ENCODE data around the gene CLCN2.

CLCN2 gene

DNA sequence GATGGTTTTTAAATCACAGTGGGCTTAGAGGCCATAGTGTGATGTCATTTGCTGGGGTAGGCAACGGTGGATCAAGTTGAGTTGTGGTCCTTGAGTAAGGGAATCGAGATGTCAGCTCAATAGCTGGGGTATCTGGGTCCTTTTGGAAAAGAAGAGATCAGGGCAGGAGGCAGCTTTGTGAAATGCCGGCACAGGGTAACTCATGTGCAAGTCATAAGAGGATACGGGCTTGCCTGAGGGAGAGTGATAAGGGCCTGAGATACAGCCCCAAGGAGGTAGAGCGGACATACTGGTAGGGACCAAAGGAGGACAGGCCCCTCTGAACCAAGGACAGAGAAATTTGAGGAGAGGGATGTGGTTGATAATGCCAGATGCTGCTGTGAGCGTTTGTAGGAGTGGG lies 28.2 kb downstream of the CLCN2 start:
- Histone ChIP-seq H3K27ac (ENCODE audit: low read depth, low read length) (no peak overlapping the region), H3K27me3 (ENCODE audit: control insufficient read depth, insufficient read depth, low read length) (no peaks in the 10 kb centered on the region), H3K4me3 (ENCODE audit: low read depth, low read length) (no peak overlapping the region), H3K36me3 (ENCODE audit: control insufficient read depth, insufficient read depth, low read length) (peaks cover 68% of the 10 kb centered on the region), H3K9ac (ENCODE audit: low read depth, low read length) (no peak overlapping the region), H3K9me3 (ENCODE audit: control insufficient read depth, insufficient read depth, low read length) (no peaks in the 10 kb centered on the region), H3K4me1 (ENCODE audit: control insufficient read depth, insufficient read depth, low read length) (peaks cover 19% of the 10 kb centered on the region)

DNA sequence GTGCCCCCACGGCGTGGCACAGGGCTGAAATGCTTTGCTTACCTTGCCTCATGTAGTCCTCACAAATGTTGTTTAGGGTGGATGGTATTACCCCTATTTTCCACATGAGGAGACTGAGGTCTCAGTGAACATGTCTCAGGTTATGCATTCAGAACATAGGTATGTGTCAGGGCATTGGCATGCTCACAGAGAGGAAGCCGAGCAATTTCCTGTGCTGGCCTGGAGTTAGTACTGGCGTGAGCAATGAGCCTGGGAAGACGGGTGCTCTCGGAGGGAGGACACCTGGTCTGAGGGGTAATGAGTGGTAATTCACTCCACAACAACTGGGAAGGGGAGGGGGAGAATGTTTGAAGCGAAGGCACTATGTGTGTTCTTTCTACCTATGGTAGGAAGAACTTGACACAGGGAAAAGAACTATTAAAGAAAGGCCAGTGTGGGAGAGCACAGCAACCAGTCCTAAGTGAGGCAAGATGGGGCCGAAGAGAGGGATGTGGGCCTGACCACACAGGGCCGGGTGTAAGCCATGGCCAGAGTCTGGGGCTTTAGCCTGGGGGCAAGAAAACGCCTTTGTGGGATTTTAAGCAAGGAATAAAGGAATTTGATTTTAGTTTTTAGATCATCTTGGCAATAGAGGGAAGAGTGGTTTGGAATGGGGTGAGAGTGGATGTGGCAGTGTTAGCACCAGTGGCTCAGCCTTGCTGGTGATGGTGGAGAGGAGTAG lies 28.9 kb downstream of the CLCN2 start:
- H3K4me1 ChIP-seq (ENCODE audit: control insufficient read depth, insufficient read depth, low read length): peaks cover 13% of the 10 kb centered on the region; the same call in 1 of the 2 replicates
- H3K4me3 ChIP-seq (ENCODE audit: low read depth, low read length): no peak overlapping the region
- peaks cover 75% of the 10 kb centered on the region for H3K36me3 ChIP-seq (ENCODE audit: control insufficient read depth, insufficient read depth, low read length)
- no peak overlapping the region for H3K27ac ChIP-seq (ENCODE audit: low read depth, low read length)
- no peaks in the 10 kb centered on the region for H3K27me3 ChIP-seq (ENCODE audit: control insufficient read depth, insufficient read depth, low read length)
- no peaks in the 10 kb centered on the region for H3K9me3 ChIP-seq (ENCODE audit: control insufficient read depth, insufficient read depth, low read length)
- no peak overlapping the region for H3K9ac ChIP-seq (ENCODE audit: low read depth, low read length)

DNA sequence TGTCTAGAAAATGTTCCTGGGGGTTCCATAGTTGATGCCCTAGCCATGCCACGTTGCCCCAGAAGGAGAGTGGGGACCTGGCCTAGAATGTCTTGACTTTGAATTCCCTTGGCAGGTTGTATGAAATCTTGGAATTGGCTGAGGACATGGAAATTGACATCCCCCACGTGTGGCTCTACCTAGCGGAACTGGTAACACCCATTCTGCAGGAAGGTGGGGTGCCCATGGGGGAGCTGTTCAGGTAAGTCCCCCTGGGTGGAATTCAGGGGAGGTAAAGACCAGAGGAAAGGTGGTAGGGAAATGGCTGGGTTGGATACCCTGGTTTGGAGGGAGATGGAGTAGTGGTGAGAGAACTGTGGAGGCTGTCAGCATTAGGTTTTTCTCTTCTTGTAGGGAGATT lies 32.9 kb downstream of the CLCN2 start:
- Histone ChIP-seq H3K36me3 (ENCODE audit: control insufficient read depth, insufficient read depth, low read length) (peaks cover 98% of the 10 kb centered on the region), H3K27me3 (ENCODE audit: control insufficient read depth, insufficient read depth, low read length) (no peaks in the 10 kb centered on the region), H3K27ac (ENCODE audit: low read depth, low read length) (no peak overlapping the region), H3K9me3 (ENCODE audit: control insufficient read depth, insufficient read depth, low read length) (no peaks in the 10 kb centered on the region), H3K4me3 (ENCODE audit: low read depth, low read length) (no peak overlapping the region), H3K4me1 (ENCODE audit: control insufficient read depth, insufficient read depth, low read length) (no peaks in the 10 kb centered on the region), H3K9ac (ENCODE audit: low read depth, low read length) (no peak overlapping the region)

- peaks cover 98% of the 10 kb centered on the region for H3K36me3 ChIP-seq (ENCODE audit: control insufficient read depth, insufficient read depth, low read length)
- no peaks in the 10 kb centered on the region for H3K9me3 ChIP-seq (ENCODE audit: control insufficient read depth, insufficient read depth, low read length)
- no peaks in the 10 kb centered on the region for H3K4me1 ChIP-seq (ENCODE audit: control insufficient read depth, insufficient read depth, low read length)
- no peaks in the 10 kb centered on the region for H3K27me3 ChIP-seq (ENCODE audit: control insufficient read depth, insufficient read depth, low read length)
- H3K9ac ChIP-seq (ENCODE audit: low read depth, low read length): no peak overlapping the region
- H3K27ac ChIP-seq (ENCODE audit: low read depth, low read length): no peak overlapping the region
- H3K4me3 ChIP-seq (ENCODE audit: low read depth, low read length): no peak overlapping the region
Observed at GRCh38 chr3:184327171-184327570, 34.2 kb downstream of the CLCN2 start.

DNA sequence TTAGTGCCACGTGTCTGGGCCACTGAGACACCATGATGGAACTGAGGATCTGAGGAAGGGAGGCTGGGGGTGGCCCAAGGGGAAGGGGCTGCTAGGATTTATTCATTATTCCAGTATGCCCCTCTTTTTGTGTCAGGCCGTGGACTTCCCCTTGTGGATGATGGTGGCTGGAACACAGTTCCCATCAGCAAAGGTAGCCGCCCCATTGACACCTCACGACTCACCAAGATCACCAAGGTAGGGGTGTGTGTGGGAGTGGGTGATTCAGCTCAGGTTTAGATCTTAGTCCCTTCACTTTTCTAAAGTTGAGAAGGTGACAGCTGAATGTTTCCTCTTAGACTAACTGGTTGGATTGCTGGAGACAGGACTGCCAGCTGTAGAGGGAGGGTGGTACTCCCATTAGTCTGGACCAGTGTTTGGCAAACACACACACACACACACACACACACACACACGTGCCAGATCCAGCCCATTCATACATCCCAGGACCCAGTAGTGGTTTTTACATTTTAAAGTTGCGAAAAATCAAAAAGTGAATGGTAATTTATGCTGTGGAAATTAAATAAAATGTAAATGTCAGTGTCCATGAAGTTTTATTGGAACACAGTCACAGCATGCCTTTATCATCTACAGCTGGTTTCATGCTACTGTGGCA lies 35.6 kb downstream of the CLCN2 start:
- Histone ChIP-seq H3K27ac (ENCODE audit: low read depth, low read length) (no peak overlapping the region), H3K36me3 (ENCODE audit: control insufficient read depth, insufficient read depth, low read length) (peaks cover 98% of the 10 kb centered on the region), H3K4me3 (ENCODE audit: low read depth, low read length) (no peak overlapping the region), H3K27me3 (ENCODE audit: control insufficient read depth, insufficient read depth, low read length) (no peaks in the 10 kb centered on the region), H3K9me3 (ENCODE audit: control insufficient read depth, insufficient read depth, low read length) (no peaks in the 10 kb centered on the region), H3K4me1 (ENCODE audit: control insufficient read depth, insufficient read depth, low read length) (no peaks in the 10 kb centered on the region), H3K9ac (ENCODE audit: low read depth, low read length) (no peak overlapping the region)

DNA sequence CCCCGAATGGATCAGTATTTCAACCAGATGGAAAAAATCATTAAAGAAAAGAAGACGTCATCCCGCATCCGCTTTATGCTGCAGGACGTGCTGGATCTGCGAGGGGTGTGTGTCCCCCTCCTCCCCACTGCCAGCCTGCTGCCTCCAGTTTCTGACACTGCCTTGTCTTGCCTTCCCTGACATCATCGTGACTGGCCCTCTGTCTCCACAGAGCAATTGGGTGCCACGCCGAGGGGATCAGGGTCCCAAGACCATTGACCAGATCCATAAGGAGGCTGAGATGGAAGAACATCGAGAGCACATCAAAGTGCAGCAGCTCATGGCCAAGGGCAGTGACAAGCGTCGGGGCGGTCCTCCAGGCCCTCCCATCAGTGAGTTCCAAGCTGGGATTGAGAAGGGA lies 36.1 kb downstream of the CLCN2 start:
- H3K9ac ChIP-seq (ENCODE audit: low read depth, low read length): no peak overlapping the region
- H3K4me1 ChIP-seq (ENCODE audit: control insufficient read depth, insufficient read depth, low read length): no peaks in the 10 kb centered on the region
- H3K27me3 ChIP-seq (ENCODE audit: control insufficient read depth, insufficient read depth, low read length): no peaks in the 10 kb centered on the region
- no peak overlapping the region for H3K27ac ChIP-seq (ENCODE audit: low read depth, low read length)
- H3K36me3 ChIP-seq (ENCODE audit: control insufficient read depth, insufficient read depth, low read length): peaks cover 99% of the 10 kb centered on the region
- H3K9me3 ChIP-seq (ENCODE audit: control insufficient read depth, insufficient read depth, low read length): no peaks in the 10 kb centered on the region
- H3K4me3 ChIP-seq (ENCODE audit: low read depth, low read length): no peak overlapping the region

DNA sequence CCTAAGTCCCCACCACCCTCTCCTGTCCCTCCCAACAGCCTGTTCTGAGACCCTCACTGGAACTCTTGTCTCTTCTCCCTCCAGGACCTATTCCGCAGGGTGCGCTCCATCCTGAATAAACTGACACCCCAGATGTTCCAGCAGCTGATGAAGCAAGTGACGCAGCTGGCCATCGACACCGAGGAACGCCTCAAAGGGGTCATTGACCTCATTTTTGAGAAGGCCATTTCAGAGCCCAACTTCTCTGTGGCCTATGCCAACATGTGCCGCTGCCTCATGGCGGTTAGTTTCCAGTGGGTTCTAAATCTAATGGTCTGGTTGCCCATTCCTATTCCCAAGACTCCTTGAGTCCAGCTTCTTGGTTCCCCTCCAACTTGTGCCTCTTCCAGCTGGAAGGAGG lies 37.7 kb downstream of the CLCN2 start:
- H3K27ac ChIP-seq (ENCODE audit: low read depth, low read length): no peak overlapping the region
- no peak overlapping the region for H3K4me3 ChIP-seq (ENCODE audit: low read depth, low read length)
- no peaks in the 10 kb centered on the region for H3K4me1 ChIP-seq (ENCODE audit: control insufficient read depth, insufficient read depth, low read length)

DNA sequence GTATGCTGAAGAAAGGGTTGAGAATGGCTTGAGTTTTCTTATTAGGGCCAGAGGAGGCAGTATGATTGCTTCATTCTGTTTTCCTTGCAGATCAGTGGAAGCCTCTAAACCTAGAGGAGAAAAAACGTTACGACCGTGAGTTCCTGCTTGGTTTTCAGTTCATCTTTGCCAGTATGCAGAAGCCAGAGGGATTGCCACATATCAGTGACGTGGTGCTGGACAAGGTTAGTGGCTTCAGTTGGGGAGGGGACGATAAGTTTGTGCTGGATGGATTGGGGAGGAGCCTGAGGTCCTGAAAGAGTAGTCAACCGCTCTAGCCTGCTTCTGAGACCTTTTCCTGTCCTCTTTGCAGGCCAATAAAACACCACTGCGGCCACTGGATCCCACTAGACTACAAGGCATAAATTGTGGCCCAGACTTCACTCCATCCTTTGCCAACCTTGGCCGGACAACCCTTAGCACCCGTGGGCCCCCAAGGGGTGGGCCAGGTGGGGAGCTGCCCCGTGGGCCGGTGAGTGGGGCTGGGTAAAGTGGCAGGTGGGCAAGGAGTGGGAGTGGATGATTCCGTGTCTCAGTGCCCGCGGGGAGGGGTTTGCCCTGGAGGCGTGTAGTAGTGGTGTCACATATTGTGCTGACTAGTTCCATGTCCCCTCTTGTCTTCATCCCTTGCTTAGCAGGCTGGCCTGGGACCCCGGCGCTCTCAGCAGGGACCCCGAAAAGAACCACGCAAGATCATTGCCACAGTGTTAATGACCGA lies 38.5 kb downstream of the CLCN2 start:
- no peaks in the 10 kb centered on the region for H3K9me3 ChIP-seq (ENCODE audit: control insufficient read depth, insufficient read depth, low read length)
- no peak overlapping the region for H3K27ac ChIP-seq (ENCODE audit: low read depth, low read length)
- H3K9ac ChIP-seq (ENCODE audit: low read depth, low read length): no peak overlapping the region
- no peak overlapping the region for H3K4me3 ChIP-seq (ENCODE audit: low read depth, low read length)
- H3K27me3 ChIP-seq (ENCODE audit: control insufficient read depth, insufficient read depth, low read length): no peaks in the 10 kb centered on the region
- H3K36me3 ChIP-seq (ENCODE audit: control insufficient read depth, insufficient read depth, low read length): peaks cover 100% of the 10 kb centered on the region
- no peaks in the 10 kb centered on the region for H3K4me1 ChIP-seq (ENCODE audit: control insufficient read depth, insufficient read depth, low read length)

More for the DNA sequence above, 37.7 kb downstream of the CLCN2 start:
- Histone ChIP-seq H3K36me3 (ENCODE audit: control insufficient read depth, insufficient read depth, low read length) (peaks cover 100% of the 10 kb centered on the region), H3K27me3 (ENCODE audit: control insufficient read depth, insufficient read depth, low read length) (no peaks in the 10 kb centered on the region), H3K9me3 (ENCODE audit: control insufficient read depth, insufficient read depth, low read length) (no peaks in the 10 kb centered on the region), H3K9ac (ENCODE audit: low read depth, low read length) (no peak overlapping the region)

- no peaks in the 10 kb centered on the region for H3K27me3 ChIP-seq (ENCODE audit: control insufficient read depth, insufficient read depth, low read length)
- H3K9me3 ChIP-seq (ENCODE audit: control insufficient read depth, insufficient read depth, low read length): no peaks in the 10 kb centered on the region
- peaks cover 10% of the 10 kb centered on the region; the same call in 1 of the 2 replicates for H3K4me1 ChIP-seq (ENCODE audit: control insufficient read depth, insufficient read depth, low read length)
- no peak overlapping the region for H3K4me3 ChIP-seq (ENCODE audit: low read depth, low read length)
- no peak overlapping the region for H3K9ac ChIP-seq (ENCODE audit: low read depth, low read length)
- no peak overlapping the region for H3K27ac ChIP-seq (ENCODE audit: low read depth, low read length)
- peaks cover 100% of the 10 kb centered on the region for H3K36me3 ChIP-seq (ENCODE audit: control insufficient read depth, insufficient read depth, low read length)
Observed at GRCh38 chr3:184321666-184322065, 39.7 kb downstream of the CLCN2 start.

- Histone ChIP-seq H3K4me1 (ENCODE audit: control insufficient read depth, insufficient read depth, low read length) (peaks cover 12% of the 10 kb centered on the region; the same call in 1 of the 2 replicates), H3K4me3 (ENCODE audit: low read depth, low read length) (no peak overlapping the region), H3K9me3 (ENCODE audit: control insufficient read depth, insufficient read depth, low read length) (no peaks in the 10 kb centered on the region), H3K36me3 (ENCODE audit: control insufficient read depth, insufficient read depth, low read length) (peaks cover 89% of the 10 kb centered on the region), H3K27ac (ENCODE audit: low read depth, low read length) (no peak overlapping the region), H3K27me3 (ENCODE audit: control insufficient read depth, insufficient read depth, low read length) (no peaks in the 10 kb centered on the region), H3K9ac (ENCODE audit: low read depth, low read length) (no peak overlapping the region)
Observed at GRCh38 chr3:184320104-184320445, 41.3 kb downstream of the CLCN2 start.

DNA sequence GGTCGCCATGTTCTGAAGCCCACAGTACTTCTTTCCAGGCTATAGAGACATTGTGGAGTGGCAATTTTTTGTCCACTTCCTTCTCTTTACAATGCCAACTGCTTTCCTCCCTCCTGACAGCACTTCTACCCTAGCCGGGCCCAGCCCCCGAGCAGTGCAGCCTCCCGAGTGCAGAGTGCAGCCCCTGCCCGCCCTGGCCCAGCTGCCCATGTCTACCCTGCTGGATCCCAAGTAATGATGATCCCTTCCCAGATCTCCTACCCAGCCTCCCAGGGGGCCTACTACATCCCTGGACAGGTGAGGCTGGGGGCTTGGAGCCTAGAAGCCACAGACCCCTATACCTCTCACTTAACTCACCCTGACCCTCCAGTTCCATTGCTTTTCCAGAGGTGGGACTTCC lies 44.2 kb downstream of the CLCN2 start:
- H3K36me3 ChIP-seq (ENCODE audit: control insufficient read depth, insufficient read depth, low read length): peaks cover 60% of the 10 kb centered on the region
- H3K9ac ChIP-seq (ENCODE audit: low read depth, low read length): no peak overlapping the region
- peak overlapping the region; percentile 94; the same call in 1 of the 2 replicates for H3K4me3 ChIP-seq (ENCODE audit: low read depth, low read length)
- no peaks in the 10 kb centered on the region for H3K27me3 ChIP-seq (ENCODE audit: control insufficient read depth, insufficient read depth, low read length)
- H3K9me3 ChIP-seq (ENCODE audit: control insufficient read depth, insufficient read depth, low read length): no peaks in the 10 kb centered on the region
- peaks cover 12% of the 10 kb centered on the region; the same call in 1 of the 2 replicates for H3K4me1 ChIP-seq (ENCODE audit: control insufficient read depth, insufficient read depth, low read length)
- H3K27ac ChIP-seq (ENCODE audit: low read depth, low read length): no peak overlapping the region
